Adrenal gland (tissue), 5 donors: ENCODE measurements around the gene AGXT.

Experiments used
- POLR2A ChIP-seq, 2 donors: fragments of 450-650 bp; IDR thresholded peaks; one replicate each; pipeline ENCODE4 v1.6.1; 2017; ENCODE audit warnings: antibody characterized with exemption in 2 of 2, mild to moderate bottlenecking in 2 of 2, moderate library complexity in 1 of 2
- TF ChIP-seq, protein P1 (sequence below), 6 experiments: fragments of 450-650 bp in 4 of 6; fragments of 200-600 bp in 2 of 6; sonication (generic) in 1 of 6; IDR thresholded peaks; 1 replicate in 5 of 6; 2 replicates in 1 of 6; pipeline versions ENCODE4 v1.5.1 to v1.8.0; 2016 to 2021; ENCODE audit warnings: antibody characterized with exemption in 6 of 6, mild to moderate bottlenecking in 2 of 6, moderate library complexity in 1 of 6
- donor health status: DM: no; HTN: no; CAD: no.

DNA sequence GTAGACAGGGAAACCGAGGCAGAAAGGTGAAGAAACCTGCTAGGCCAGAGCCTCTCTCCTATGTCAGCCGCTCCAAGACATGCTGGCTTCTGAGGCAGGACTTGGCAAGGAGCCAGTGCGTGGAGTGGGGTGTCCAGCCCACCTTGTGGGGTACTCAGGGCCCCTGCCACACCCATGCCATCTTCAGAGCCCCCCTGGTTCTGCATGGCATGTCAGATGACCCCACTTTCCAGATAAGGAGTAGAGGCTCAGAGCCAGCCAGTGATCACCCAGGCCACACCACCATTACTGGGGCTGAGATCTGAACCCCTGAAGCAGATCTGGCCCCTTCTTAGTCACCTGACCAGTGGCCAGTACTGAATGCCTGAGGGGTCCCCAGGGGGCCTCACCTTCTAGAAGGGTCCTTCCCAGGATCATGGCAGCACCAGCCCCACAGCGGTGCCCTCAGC, 52.2 kb downstream of the AGXT start:
- TF ChIP-seq, protein P1, sequence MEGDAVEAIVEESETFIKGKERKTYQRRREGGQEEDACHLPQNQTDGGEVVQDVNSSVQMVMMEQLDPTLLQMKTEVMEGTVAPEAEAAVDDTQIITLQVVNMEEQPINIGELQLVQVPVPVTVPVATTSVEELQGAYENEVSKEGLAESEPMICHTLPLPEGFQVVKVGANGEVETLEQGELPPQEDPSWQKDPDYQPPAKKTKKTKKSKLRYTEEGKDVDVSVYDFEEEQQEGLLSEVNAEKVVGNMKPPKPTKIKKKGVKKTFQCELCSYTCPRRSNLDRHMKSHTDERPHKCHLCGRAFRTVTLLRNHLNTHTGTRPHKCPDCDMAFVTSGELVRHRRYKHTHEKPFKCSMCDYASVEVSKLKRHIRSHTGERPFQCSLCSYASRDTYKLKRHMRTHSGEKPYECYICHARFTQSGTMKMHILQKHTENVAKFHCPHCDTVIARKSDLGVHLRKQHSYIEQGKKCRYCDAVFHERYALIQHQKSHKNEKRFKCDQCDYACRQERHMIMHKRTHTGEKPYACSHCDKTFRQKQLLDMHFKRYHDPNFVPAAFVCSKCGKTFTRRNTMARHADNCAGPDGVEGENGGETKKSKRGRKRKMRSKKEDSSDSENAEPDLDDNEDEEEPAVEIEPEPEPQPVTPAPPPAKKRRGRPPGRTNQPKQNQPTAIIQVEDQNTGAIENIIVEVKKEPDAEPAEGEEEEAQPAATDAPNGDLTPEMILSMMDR (IDR thresholded peaks at IDR 0.05) = no peak
- no peak for TF ChIP-seq POLR2A (IDR thresholded peaks at IDR 0.05)
